NOMO-1 (cell line): ENCODE data around the gene TMEM50A.
"Not testable (repeated sequence)": the region's sequence is repeated elsewhere in the genome, so short reads cannot be mapped to it uniquely, and the experiment has no call there.

Experiments
- DNase-seq, 2 experiments: peaks; one replicate each; lab custom pipeline; 2025; ENCODE audit not compliant: unreplicated experiment in 2 of 2; lab: John Stamatoyannopoulos, UW

TMEM50A gene

DNA sequence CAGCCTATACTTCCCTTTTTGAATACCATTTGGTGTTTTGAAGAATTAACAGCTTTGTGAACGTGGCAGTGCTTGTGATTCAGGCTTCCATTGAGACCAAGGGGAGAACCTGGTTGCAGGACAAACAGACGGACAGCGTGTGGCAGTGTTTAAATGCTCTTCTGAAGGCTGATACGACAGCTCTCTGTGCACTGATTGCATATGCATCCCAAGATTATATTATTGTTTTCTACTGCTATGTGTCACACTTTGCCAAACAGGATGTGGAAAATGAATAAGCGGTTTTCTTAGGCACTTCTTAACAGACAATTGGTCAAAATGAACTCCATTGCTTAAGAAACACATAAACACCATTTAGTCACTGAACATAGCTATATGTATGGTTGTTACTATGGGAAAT lies 8.2 kb upstream of the TMEM50A start:
- peak in 1 of 2 experiments; percentile 28 for DNase-seq

DNA sequence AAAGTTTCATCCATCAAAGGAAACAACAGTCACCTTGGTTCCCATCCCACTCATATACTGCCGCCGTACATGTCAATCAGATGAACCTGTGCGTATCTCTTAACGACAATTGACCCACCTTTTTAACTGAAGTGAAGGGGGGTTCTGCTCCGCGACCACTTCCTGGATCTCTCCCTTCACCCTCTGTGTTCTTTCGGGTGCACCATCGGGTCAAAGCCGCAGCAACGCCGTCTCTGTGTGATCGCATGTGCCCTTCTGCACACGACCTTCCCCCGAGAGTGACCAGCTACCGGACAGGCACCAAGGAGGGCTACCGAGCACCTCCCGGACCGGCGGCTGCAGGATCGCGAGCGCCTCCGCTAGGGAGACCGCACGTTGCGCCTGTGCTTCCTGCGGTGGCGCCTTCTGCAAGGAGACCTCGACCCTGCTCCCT lies 1.2 kb upstream of the TMEM50A start:
- DNase-seq, result not testable (repeated sequence)

DNA sequence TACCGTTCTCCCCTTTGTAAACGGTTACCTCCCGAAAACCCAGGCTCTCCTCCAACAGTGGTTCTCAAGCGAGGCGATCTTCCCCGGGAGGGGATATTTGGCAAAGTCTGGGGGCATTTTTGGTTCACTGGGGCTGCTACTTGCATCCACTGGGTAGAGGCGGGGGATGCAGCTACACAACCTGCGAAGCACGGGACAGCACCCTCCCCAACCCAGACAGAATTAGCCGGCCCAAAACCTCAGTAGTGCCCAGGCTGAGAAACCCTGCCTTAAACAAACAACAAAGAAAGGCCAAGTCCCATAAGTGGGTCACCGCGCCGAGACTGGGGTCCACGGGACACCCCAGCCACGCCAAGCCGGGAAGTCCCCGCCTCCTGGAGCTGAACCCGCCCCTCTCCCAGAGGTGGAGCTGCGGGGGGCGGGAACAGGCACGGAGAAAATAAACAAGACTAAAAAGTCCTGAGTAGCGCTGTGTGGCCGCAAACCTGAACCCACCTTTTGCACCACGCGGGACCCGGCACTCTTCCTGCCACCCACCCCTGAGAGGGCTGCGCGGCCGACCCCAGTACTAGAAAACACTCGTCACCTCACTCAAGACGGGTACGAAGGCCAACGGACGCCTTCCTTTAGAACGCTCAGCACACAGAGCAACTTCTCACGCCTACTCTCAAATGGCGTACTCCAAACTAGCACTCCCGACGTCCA lies 499 bp upstream of the TMEM50A start:
- not testable (repeated sequence) for DNase-seq

DNA sequence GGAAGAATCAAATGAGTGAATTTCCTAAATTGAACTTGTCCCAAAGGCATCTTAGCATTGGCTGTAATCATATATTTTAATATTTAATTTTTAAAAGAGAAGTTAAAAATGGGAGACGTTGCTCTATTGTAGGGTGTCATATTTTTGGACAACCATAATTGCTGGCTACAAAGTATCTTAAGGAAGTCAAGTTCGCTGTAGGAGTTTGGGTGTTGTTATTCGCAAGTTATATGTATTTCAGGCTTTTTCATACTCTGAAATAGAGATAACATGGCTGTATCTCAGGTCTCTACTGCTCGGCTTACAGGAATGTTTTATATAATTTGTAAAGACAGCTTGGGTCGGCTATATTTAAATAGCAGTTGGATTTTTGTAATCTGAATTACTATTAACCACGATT lies 852 bp downstream of the TMEM50A start:
- peak in 1 of 2 experiments; percentile 66 for DNase-seq

DNA sequence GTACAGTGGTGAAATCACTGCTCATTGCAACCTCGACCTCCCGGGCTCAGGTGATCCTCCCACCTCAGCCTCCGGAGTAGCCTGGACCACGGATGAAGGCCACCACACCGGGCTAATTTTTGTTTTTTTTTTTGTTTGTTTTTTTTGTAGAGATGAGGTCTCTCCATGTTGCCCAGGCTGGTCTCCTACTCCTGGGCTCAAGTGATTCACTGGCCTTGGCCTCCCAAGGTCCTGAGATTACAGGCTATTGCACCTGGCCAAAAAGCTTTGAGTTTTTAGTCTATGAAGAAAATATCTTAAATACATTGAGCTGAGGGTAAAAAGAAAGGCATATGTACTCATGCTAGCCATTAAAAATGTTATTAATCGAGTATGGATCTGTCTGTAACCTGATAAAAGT lies 3.6 kb downstream of the TMEM50A start:
- no peak for DNase-seq

DNA sequence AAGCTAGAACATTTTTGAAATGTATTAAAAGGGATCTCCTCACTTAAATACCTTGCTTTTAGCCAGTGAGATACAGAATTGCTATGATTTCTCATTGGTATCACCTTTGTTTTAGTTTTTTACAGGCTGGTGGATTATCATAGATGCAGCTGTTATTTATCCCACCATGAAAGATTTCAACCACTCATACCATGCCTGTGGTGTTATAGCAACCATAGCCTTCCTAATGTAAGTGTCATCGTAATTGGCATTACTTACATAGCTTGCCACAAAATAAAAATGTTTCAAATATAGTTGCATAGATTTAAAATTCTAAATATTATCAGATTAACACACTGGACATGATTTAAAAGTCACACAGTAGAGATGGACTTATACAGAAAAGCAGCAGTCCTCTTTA lies 4.7 kb downstream of the TMEM50A start:
- DNase-seq, result no peak

DNA sequence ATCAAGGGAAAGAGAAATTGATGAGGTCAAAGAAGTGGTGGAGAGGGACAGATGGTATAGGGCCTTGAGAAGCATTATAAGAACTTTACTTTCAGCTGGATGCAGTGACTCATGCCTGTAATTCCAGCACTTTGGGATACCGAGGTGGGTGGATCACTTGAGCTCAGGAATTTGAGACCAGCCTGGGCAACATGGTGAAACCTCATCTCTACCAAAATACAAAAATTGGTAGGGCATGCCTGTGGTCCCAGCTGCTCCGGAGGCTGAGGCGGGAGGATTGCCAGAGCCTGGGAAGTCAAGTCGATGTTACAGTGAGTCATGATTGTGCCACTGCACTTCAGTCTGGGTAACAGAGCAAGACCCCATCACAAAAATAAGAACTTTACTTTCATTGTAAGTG lies 5.7 kb downstream of the TMEM50A start:
- DNase-seq, result no peak

DNA sequence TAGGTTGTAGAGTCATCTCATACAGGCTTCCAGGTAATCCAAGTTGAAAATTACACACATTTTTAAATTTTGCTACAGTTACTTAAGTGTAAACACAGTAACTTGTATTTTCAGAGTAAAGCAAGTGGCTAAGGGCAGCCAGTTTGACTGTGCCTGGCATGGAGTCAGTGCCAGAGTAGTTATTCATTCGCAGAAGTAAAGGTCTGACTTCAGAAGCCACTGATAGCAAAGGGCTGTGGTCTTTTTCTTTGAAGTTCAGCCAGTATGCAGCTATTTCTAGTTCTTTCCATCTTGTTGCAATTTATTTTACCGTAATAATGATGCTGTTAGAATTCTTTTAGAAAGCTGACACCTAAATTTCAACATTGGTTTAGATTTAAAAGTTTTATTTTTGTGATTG lies 9.4 kb downstream of the TMEM50A start:
- DNase-seq, result no peak

DNA sequence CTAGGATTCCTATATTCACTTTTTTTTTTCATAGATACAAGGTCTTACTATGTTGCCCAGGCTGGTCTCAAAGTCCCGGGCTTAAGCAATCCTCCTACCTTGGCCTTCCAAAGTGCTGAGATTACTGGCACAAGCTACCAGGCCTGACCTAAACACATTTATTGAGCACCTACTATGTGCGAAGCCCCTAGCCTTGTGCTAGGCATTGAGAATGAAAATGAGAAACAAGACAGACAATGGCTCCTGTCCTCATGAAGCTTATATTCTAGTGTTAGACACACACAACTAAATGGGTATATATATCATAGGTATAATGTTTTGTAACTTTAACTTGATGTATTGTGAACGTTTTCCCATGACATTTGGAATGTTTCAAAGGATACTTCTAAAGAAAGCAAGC lies 11.5 kb downstream of the TMEM50A start:
- no peak for DNase-seq

DNA sequence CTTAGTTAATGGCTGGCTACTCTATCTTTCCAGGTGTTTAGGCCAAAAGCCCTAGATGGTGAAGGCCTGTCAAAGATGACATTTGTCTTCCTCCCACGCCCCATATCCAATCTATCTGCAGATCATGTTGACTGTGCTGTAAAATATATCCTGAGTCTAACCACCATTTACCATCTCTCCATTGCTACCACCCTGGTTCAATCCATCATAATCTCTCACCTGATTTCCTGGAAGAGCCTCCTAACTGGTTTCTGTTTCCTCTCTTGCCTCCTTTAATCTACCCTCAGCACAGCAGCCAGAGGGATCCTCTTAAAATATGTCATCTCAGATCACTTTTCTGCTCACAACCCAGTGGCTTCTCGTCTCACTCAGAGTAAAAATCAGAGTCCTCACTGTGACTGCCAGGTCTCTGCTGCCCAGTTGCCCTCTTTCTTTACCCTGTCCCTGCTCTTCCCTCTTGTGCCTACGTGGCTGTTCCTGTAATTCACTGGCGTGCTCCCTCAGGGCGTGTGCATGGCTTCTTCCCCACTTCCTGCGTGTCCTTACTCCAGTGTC lies 17.8 kb downstream of the TMEM50A start:
- DNase-seq, result no peak

DNA sequence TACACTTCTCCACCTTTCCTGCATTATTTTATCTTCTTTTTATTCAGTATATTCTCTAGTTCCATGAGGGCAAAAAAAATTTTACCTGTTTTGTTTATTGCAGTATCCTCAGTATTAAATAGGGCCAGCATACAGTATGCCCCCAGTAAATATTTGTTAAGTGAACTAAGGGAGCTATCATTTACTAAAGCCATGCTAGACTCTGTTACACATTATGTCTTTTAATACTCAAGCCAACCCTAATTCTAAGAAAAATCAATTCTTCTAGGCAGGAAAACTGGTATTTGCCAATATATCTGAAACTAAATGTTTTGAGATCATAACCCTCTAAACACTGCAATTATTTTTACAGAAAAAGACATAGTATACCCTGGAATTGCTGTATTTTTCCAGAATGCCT lies 18.3 kb downstream of the TMEM50A start:
- no peak for DNase-seq

DNA sequence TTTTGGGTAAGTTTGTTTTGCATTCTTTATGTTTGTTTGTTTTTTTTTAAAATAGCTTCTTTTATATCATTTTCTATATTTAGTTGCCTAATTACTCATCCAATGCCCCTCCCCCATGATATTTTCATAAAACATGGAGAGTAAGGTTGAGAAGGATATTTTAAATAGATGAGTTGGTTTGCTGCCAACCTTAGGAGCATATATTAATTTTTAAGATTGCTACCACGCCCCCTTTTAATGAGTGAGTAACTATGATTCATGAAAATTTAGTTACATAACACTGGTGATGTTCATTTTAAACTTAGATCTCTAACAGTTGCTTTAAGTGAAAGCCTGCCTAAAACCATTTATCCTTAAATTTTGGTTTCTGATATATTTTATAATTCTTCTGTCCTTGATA lies 18.7 kb downstream of the TMEM50A start:
- DNase-seq, result no peak

DNA sequence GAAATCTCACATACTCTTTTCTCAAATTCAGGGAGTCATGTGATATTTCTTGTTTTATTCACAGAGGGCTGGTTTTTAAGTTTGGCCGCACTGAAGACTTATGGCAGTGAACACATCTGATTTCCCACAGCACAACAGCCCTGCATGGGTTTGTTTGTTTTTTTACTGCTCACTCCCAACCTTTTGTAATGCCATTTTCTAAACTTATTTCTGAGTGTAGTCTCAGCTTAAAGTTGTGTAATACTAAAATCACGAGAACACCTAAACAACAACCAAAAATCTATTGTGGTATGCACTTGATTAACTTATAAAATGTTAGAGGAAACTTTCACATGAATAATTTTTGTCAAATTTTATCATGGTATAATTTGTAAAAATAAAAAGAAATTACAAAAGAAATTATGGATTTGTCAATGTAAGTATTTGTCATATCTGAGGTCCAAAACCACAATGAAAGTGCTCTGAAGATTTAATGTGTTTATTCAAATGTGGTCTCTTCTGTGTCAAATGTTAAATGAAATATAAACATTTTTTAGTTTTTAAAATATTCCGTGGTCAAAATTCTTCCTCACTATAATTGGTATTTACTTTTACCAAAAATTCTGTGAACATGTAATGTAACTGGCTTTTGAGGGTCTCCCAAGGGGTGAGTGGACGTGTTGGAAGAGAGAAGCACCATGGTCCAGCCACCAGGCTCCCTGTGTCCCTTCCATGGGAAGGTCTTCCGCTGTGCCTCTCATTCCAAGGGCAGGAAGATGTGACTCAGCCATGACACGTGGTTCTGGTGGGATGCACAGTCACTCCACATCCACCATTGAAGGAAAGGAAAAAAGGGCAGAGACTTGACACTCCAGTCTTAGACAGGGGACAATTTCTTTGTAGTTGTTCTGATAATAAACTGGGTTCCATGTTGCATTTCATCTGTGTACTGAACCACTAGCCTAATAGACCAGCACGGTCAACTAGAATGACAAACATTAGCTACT lies 22.8 kb downstream of the TMEM50A start:
- no peak for DNase-seq

DNA sequence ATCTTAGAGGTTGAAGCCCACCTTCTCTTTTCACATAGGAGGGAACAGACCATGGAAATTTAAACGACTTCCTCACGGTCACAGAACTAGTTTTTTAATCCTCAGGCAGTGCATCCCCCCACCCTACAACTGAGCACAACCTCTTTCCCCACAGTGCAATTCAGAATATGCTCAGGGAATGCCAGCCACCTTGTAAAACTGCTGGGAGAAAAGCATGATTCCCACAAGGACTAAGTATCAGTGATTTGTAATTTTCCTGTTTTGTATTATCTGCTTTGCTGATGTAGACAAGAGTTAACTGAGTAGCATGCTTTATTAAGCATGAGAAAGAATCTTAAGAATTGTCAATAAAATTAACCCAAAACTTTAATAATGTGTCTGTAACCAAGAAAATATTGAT lies 23.8 kb downstream of the TMEM50A start:
- no peak for DNase-seq

DNA sequence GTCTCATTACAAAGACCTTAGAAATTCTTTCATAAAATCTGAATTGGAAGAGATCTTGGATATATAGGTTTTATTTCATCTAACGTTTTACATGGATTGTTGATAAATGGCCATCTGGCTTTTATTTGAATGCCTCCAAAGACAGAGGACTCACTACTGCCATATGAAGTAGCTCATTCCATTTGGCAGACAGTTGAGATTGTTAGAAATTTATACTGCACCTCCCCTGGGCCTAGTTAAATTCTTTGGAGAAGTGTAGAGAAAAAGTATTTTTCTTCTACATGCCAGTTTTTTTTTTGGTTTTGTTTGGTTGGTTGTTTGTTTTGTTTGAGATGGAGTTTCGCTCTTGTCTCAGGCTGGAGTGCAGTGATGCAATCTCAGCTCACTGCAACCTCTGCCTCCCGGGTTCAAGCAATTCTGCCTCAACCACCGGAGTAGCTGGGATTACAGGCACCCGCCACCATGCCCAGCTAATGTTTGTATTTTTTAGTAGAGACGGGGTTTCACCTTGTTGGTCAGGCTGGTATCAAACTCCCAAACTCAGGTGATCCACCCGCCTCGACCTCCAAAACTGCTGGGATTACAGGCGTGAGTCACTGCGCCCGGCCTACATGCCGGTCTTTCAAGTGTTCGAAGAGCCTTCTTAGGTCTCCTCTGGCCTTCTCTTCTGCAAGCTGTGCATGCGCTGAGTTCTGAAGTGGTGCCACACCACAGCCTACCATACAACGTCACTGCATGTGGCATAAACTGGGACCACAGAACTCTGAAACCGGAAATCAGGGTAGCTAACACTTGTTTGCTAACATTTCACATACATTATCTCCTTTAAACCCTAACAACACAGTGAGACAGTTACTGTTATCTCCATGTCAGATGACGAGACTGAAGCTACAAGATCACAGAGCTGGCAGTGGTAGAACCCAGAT lies 24.8 kb downstream of the TMEM50A start:
- DNase-seq, result not testable (repeated sequence)

DNA sequence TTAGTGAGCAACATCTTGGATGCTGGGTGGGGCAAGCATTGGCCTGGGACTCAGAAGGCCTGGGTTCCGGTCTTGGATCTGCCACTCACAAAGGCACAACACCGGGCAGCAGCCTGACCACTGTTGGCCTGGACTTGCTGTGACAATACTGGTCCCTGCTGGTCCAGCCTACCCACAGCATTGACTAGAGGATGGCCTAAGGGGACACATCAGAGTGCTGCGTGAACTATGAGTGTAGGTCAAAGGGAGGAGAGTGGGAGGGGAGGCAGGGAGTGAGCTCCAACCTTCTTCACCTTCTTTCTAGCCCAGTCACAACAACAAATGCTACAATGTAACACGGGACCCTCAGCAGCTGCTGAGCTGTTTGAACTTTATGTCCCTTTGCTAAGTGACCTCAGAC lies 31.1 kb downstream of the TMEM50A start:
- no peak for DNase-seq

DNA sequence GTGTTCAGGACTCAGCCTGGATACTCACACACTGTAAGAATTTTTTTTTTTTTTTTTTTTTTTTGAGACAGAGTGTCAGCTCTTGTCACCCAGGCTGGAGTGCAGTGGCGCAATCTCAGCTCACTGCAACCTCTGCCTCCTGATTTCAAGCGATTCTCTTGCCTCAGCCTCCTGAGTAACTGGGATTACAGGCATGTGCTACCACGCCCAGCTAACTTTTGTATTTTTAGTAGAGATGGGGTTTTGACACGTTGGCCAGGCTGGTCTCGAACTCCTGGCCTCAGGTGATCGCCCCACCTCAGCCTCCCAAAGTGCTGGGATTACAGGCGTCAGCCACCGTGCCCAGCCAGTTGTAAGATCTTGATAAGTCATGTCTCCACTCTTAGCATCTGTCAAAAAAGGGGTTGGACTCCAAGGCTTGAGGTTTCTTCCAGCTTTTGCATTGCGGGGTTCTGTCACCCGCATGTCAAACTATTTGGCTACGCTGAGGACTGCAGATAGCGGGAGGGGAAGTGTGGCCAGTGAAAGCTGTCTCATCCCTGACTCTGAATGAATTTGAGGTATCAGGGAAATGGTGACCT lies 31.6 kb downstream of the TMEM50A start:
- DNase-seq, result not testable (repeated sequence)

DNA sequence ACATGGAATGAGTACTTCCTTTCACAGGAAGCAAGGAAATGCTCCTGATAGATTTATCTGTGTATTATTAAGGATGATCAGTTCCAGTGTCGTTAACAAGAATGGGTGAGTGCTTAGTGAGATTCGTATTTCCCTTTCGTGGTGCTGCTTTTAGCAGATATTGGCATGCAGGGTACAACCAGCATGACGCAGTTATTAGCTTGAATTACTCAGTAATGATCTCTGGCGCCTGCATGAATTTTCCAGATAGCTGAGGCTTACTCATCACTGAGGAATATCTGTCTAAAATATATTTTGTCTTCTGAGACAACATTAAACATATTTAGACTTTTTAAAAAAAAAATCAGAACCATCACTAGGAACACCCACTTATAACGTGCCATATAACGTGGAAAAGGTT lies 33.6 kb downstream of the TMEM50A start:
- DNase-seq, result not testable (repeated sequence)

DNA sequence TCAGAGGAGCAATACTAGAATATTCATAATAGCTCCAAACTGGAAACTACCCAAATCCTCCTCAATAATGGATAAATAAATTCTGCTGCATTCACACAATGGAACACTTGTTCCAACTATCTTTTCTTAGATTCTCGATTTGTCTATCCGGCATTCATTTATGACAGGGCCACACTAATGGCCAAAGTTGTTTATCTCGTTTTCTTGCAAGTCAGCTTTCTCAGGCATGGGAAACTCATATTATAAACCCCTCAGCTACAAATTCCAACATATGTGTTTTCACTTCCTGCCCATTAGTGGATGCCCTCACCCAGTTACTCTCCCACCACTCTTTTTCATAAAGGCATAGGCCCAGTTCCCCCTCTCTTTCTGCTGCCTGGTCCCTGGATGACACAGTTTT lies 40.2 kb downstream of the TMEM50A start:
- DNase-seq, result not testable (repeated sequence)

DNA sequence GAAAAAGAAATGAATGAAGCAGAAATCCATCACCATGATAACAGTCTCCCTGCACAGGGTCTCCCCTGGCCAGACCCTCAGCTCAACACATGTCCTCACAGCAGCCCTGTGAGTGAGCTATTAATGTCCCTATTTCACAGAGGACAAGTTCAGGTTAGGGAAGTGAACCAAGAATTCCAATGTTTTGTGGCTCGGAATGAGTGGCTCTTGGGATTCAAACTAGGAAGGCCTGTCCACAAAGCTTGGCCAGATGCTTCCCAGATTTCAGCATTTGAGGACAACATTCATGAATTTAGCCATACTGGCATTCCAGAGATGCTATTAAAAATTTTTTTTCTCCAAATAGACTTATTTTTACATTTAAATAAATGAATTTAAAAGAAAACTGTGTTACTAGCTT lies 44.4 kb downstream of the TMEM50A start:
- DNase-seq, result not testable (repeated sequence)
